Endometrial microvascular endothelial cells (primary cell): ENCODE results near the gene SPNS1. TPM values are rescaled to one million over a fixed set of nuclear protein-coding genes. Genes with fewer than 3 reads are reported as not detected.
"Not testable (repeated sequence)": the region's sequence is repeated elsewhere in the genome, so short reads cannot be mapped to it uniquely, and the experiment has no call there.

ENCODE experiments used
- in situ Hi-C: cut with HindIII; loops from 2 replicates; pipeline ENCODE4 v1.10.0; 2017; ENCODE audit warnings: low sequenced_read_pairs, low pct_unique_long_range_greater_than_20kb; ENCODE audit errors: inconsistent ontology term
- total RNA-seq: library from RNA; depleted of rRNA; stranded (reverse); fragments of >200 nt; gene quantifications from one replicate; pipeline ENCODE4 v1.2.3, GENCODE V29; 2015; ENCODE audit errors: inconsistent ontology term

SPNS1 gene
- total RNA-seq, 1 donor from 2014 or later, result 64.1 TPM

- in situ Hi-C loops, result no loop called here
These were observed 23.7 kb upstream of the SPNS1 start, which contains the start of gene NFATC2IP for GRCh38 chr16:28950648-28951409. TSS of gene NFATC2IP (plus strand) at chr16:28950937. CDS start at chr16:28951012, 75 bp downstream.

- in situ Hi-C loops, result no loop called here
These were observed 23.1 kb upstream of the SPNS1 start for GRCh38 chr16:28951410-28951943.

- in situ Hi-C loops, result no loop called here
These were observed 16.4 kb upstream of the SPNS1 start for GRCh38 chr16:28958216-28958615.

- in situ Hi-C loops, result no loop called here
These were observed 15.7 kb upstream of the SPNS1 start for GRCh38 chr16:28958836-28959235.

- in situ Hi-C loops, result no loop called here
These were observed 10.5 kb upstream of the SPNS1 start for GRCh38 chr16:28964072-28964471.

- in situ Hi-C loops, result no loop called here
These were observed 10.1 kb upstream of the SPNS1 start for GRCh38 chr16:28964496-28964895.

GRCh38 chr16:28967156-28967555, 7.4 kb upstream of the SPNS1 start:
- in situ Hi-C loops, result no loop called here

GRCh38 chr16:28969696-28970095, 4.9 kb upstream of the SPNS1 start:
- in situ Hi-C loops, result not testable (repeated sequence)

- in situ Hi-C loops, result no loop called here
These were observed 556 bp upstream of the SPNS1 start for GRCh38 chr16:28974007-28974436.

- in situ Hi-C loops, result no loop called here
These were observed 601 bp downstream of the SPNS1 start for GRCh38 chr16:28975158-28975599.

GRCh38 chr16:28977703-28978662, 3.4 kb downstream of the SPNS1 start:
- in situ Hi-C loops, result no loop called here

- in situ Hi-C loops, result not testable (repeated sequence)
These were observed 5.8 kb downstream of the SPNS1 start for GRCh38 chr16:28980330-28980729.

GRCh38 chr16:28980929-28981328, 6.4 kb downstream of the SPNS1 start:
- in situ Hi-C loops, result no loop called here

- in situ Hi-C loops, result no loop called here
These were observed 6.9 kb downstream of the SPNS1 start for GRCh38 chr16:28981517-28981916.

GRCh38 chr16:28982418-28982817, 7.8 kb downstream of the SPNS1 start:
- in situ Hi-C loops, result no loop called here

GRCh38 chr16:28982949-28983348, 8.4 kb downstream of the SPNS1 start:
- in situ Hi-C loops, result no loop called here

GRCh38 chr16:28983644-28984043, 9.1 kb downstream of the SPNS1 start:
- in situ Hi-C loops, result no loop called here

- in situ Hi-C loops, result no loop called here
These were observed 9.5 kb downstream of the SPNS1 start for GRCh38 chr16:28984091-28984490.

- in situ Hi-C loops, result no loop called here
These were observed 10.1 kb downstream of the SPNS1 start, which contains the start of gene LAT for GRCh38 chr16:28984619-28985135. TSS of gene LAT (plus strand) at chr16:28985052. CDS start at chr16:28985418, 366 bp downstream.
